Esophagus (tissue), 2 donors: ENCODE results near the gene ZBTB6. TPM values are rescaled to one million over a fixed set of nuclear protein-coding genes. Genes with fewer than 3 reads are reported as not detected.
"Not testable (repeated sequence)": the region's sequence is repeated elsewhere in the genome, so short reads cannot be mapped to it uniquely, and the experiment has no call there.

ENCODE experiments used
- H3K27ac ChIP-seq, 2 donors: one replicate each; pipeline ENCODE4 v1.5.1; 2013; ENCODE audit warnings: low read depth in 2 of 2, mild to moderate bottlenecking in 2 of 2, inconsistent platforms in 1 of 2, low read length in 1 of 2, moderate library complexity in 1 of 2
- H3K27me3 ChIP-seq, 2 donors: one replicate each; pipeline ENCODE4 v1.6.1; 2013; ENCODE audit warnings: low read length in 2 of 2, control low read depth in 1 of 2, mild to moderate bottlenecking in 1 of 2; ENCODE audit not compliant: insufficient read depth in 2 of 2, control insufficient read depth in 1 of 2
- H3K36me3 ChIP-seq, 2 donors: one replicate each; pipeline ENCODE4 v1.6.1; 2013; ENCODE audit warnings: low read length in 1 of 2; ENCODE audit not compliant: control insufficient read depth in 2 of 2, insufficient read depth in 2 of 2
- H3K4me1 ChIP-seq, 2 donors: one replicate each; pipeline ENCODE4 v1.6.1; 2013; ENCODE audit warnings: low read length in 1 of 2; ENCODE audit not compliant: control insufficient read depth in 2 of 2, insufficient read depth in 2 of 2
- H3K4me3 ChIP-seq, 2 donors: one replicate each; pipeline ENCODE4 v1.5.1; 2013; ENCODE audit warnings: low read length in 2 of 2, mild to moderate bottlenecking in 2 of 2, low read depth in 1 of 2, moderate library complexity in 1 of 2
- H3K9me3 ChIP-seq, 2 donors: one replicate each; pipeline ENCODE4 v1.6.1; 2013; ENCODE audit warnings: mild to moderate bottlenecking in 2 of 2, low read depth in 1 of 2, low read length in 1 of 2, moderate library complexity in 1 of 2; ENCODE audit not compliant: control insufficient read depth in 2 of 2, insufficient read depth in 1 of 2
- WGBS, 2 donors: extraction: QIAGEN DNeasy Blood & Tissue Kit; methylation state at CpG; one replicate each; pipeline ENCODE4 v1.1.7; 2013; 5-methylcytosine and 5-hydroxymethylcytosine counted together
- polyA plus RNA-seq, 2 donors: library from polyadenylated mRNA; stranded (reverse); fragments of 200-250 nt; gene quantifications; one replicate each; pipeline ENCODE4 v1.2.3, GENCODE V29; 2013
- donor health status: healthy with polysubstance abuse.
- donor health status: Bipolar disorder and iron deficiency.

ZBTB6 gene
- polyA plus RNA-seq, 2 donors = 1.7 to 3.1 TPM

GRCh38 chr9:122900791-122901190 is 12.3 kb downstream of the ZBTB6 start:
- no peaks in the 10 kb centered on the region for H3K9me3 ChIP-seq
- no peak overlapping the region for H3K4me3 ChIP-seq
- peaks cover 0 to 3% of the 10 kb centered on the region in 2 donors for H3K4me1 ChIP-seq
- peaks cover 0 to 2% of the 10 kb centered on the region in 2 donors for H3K36me3 ChIP-seq
- 36 to 38% methylated on average over 2 of the region's 2 CpGs for WGBS, 2 donors
- H3K27me3 ChIP-seq = no peaks in the 10 kb centered on the region
- H3K27ac ChIP-seq = no peak overlapping the region

GRCh38 chr9:122897969-122898368 is 15.2 kb downstream of the ZBTB6 start:
- no peaks in the 10 kb centered on the region for H3K9me3 ChIP-seq
- H3K27me3 ChIP-seq = no peaks in the 10 kb centered on the region
- peaks cover 0 to 3% of the 10 kb centered on the region in 2 donors for H3K4me1 ChIP-seq
- peaks cover 2 to 3% of the 10 kb centered on the region in 2 donors for H3K36me3 ChIP-seq
- H3K4me3 ChIP-seq = no peak overlapping the region
- no peak overlapping the region for H3K27ac ChIP-seq
- 94 to 95% methylated on average over 1 of the region's 1 CpG for WGBS, 2 donors

- H3K9me3 ChIP-seq = no peaks in the 10 kb centered on the region
- WGBS, 2 donors = 54 to 75% methylated on average over 3 of the region's 3 CpGs
- no peak overlapping the region for H3K4me3 ChIP-seq
- no peak overlapping the region for H3K27ac ChIP-seq
- H3K36me3 ChIP-seq = peaks cover 3 to 8% of the 10 kb centered on the region in 2 donors
- H3K4me1 ChIP-seq = no peaks in the 10 kb centered on the region
- no peaks in the 10 kb centered on the region for H3K27me3 ChIP-seq
Measured at GRCh38 chr9:122888480-122888879, 24.6 kb downstream of the ZBTB6 start.

GRCh38 chr9:122883125-122883524 is 30.0 kb downstream of the ZBTB6 start:
- H3K27me3 ChIP-seq = no peaks in the 10 kb centered on the region
- H3K4me3 ChIP-seq = no peak overlapping the region
- H3K4me1 ChIP-seq = no peaks in the 10 kb centered on the region
- H3K27ac ChIP-seq = no peak overlapping the region
- H3K9me3 ChIP-seq = no peaks in the 10 kb centered on the region
- 87 to 91% methylated on average over 2 of the region's 2 CpGs for WGBS, 2 donors
- peaks cover 2 to 5% of the 10 kb centered on the region in 2 donors for H3K36me3 ChIP-seq

- Histone ChIP-seq H3K4me1 (no peaks in the 10 kb centered on the region), H3K27ac (no peak overlapping the region), H3K27me3 (no peaks in the 10 kb centered on the region), H3K9me3 (no peaks in the 10 kb centered on the region), H3K36me3 (peaks cover 6 to 10% of the 10 kb centered on the region in 2 donors), H3K4me3 (no peak overlapping the region)
- 82% methylated on average over 2 of the region's 2 CpGs for WGBS, 2 donors
Measured at GRCh38 chr9:122879443-122879842, 33.7 kb downstream of the ZBTB6 start.

- no peaks in the 10 kb centered on the region for H3K27me3 ChIP-seq
- no peaks in the 10 kb centered on the region for H3K4me1 ChIP-seq
- no peak overlapping the region for H3K4me3 ChIP-seq
- peaks cover 6 to 7% of the 10 kb centered on the region in 2 donors for H3K36me3 ChIP-seq
- H3K27ac ChIP-seq = no peak overlapping the region
- WGBS, 2 donors = 76 to 84% methylated on average over 1 of the region's 1 CpG
- no peaks in the 10 kb centered on the region for H3K9me3 ChIP-seq
Measured at GRCh38 chr9:122875523-122875922, 37.6 kb downstream of the ZBTB6 start.

- H3K36me3 ChIP-seq, H3K4me1 ChIP-seq, H3K9me3 ChIP-seq, H3K27ac ChIP-seq, H3K27me3 ChIP-seq, H3K4me3 ChIP-seq: not testable (repeated sequence)
- 89 to 95% methylated on average over 12 of the region's 27 CpGs for whole genome bisulfite sequencing, 2 donors
Measured at GRCh38 chr9:122867276-122867675, 45.8 kb downstream of the ZBTB6 start.

GRCh38 chr9:122866079-122866478 is 47.0 kb downstream of the ZBTB6 start:
- no CpG with 5 or more reads among the region's 5 CpGs for WGBS, 2 donors
- Histone ChIP-seq H3K9me3 (no peaks in the 10 kb centered on the region), H3K4me1 (no peaks in the 10 kb centered on the region), H3K27ac (no peak overlapping the region), H3K27me3 (no peaks in the 10 kb centered on the region), H3K4me3 (no peak overlapping the region), H3K36me3 (peaks cover 0 to 2% of the 10 kb centered on the region in 2 donors)

- no peaks in the 10 kb centered on the region for H3K27me3 ChIP-seq
- no peak overlapping the region for H3K4me3 ChIP-seq
- H3K36me3 ChIP-seq = peaks cover 0 to 2% of the 10 kb centered on the region in 2 donors
- H3K27ac ChIP-seq = no peak overlapping the region
- 80 to 86% methylated on average over 7 of the region's 7 CpGs for WGBS, 2 donors
- H3K9me3 ChIP-seq = no peaks in the 10 kb centered on the region
- no peaks in the 10 kb centered on the region for H3K4me1 ChIP-seq
Measured at GRCh38 chr9:122865300-122865699, 47.8 kb downstream of the ZBTB6 start.

- 95 to 99% methylated on average over 3 of the region's 3 CpGs for WGBS, 2 donors
- Histone ChIP-seq H3K9me3 (no peaks in the 10 kb centered on the region), H3K4me3 (no peak overlapping the region), H3K27ac (no peak overlapping the region), H3K27me3 (no peaks in the 10 kb centered on the region), H3K36me3 (peaks cover 0 to 6% of the 10 kb centered on the region in 2 donors), H3K4me1 (no peaks in the 10 kb centered on the region)
Measured at GRCh38 chr9:122863407-122863806, 49.7 kb downstream of the ZBTB6 start.
